Lower leg skin (tissue), 4 donors: ENCODE measurements around the gene BRD4. TPM values are rescaled to one million over a fixed set of nuclear protein-coding genes. Genes with fewer than 3 reads are reported as not detected.
A peak's percentile ranks its signal among the peaks of the same experiment; 100 is the strongest.

Experiments used
- DNase-seq, 2 donors: peaks; one replicate each; pipeline ENCODE4 v3.0.0-alpha.2; 2019; ENCODE audit warnings: low spot score in 2 of 2
- H3K4me3 ChIP-seq: fragments of 200-600 bp; sonication (generic); 2 replicates; pipeline ENCODE4 v1.5.1; 2017; ENCODE audit warnings: mild to moderate bottlenecking, low read depth; ENCODE audit not compliant: poor library complexity, severe bottlenecking
- POLR2A ChIP-seq, 2 donors: fragments of 450-650 bp; IDR thresholded peaks; one replicate each; pipeline ENCODE4 v1.6.1; 2016 to 2017; ENCODE audit warnings: antibody characterized with exemption in 2 of 2, mild to moderate bottlenecking in 1 of 2, moderate library complexity in 1 of 2
- WGBS, 2 donors: methylation state at CpG; one replicate each; pipeline ENCODE4 v1.1.5; 2018; 5-methylcytosine and 5-hydroxymethylcytosine counted together
- intact Hi-C: fragments of 100-400 bp; cut with DNase I; formaldehyde crosslinking; loops from one replicate; pipeline ENCODE4 v1.15.0; 2023; ENCODE audit warnings: low total_unique reads
- total RNA-seq, 4 donors: library from RNA; depleted of rRNA; stranded (reverse); fragments of >200 nt; gene quantifications; one replicate each; pipeline ENCODE4 v1.1.0, GENCODE V29; 2016
- TF ChIP-seq, protein P1 (sequence below), 3 donors: fragments of 450-650 bp; IDR thresholded peaks; one replicate each; pipeline ENCODE4 v1.5.1; 2016; ENCODE audit warnings: antibody characterized with exemption in 3 of 3, mild to moderate bottlenecking in 3 of 3, moderate library complexity in 2 of 3

BRD4 gene
- total RNA-seq, 4 donors from 2014 or later: 34.8 to 78.6 (median 49.2) TPM

DNA sequence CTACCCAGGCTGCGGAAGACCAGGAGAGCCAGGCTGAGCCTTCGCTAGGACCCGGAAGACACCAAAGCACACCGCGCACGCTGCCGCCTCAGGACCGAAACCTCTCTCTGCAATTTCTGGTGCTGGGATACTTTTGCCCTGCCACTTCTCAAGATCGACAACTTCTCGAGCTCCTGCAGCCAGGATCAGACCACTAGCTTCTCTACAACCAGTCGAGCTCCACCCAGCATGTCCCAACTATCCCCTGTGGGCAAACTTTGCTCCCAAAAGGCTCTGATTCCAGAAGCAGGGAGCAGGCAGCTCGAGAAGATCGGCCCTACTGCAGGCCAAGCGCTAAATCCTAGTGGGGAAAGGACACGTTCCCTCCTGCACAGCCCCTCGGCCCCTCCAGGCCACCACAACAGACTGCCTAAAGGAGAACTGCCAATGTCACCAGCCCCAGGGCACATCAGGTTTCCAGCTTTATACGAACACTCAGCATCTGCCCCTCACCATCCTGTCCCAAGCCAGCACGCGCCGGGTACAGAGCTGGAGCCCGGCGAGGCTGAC lies 46.3 kb upstream of the BRD4 start:
- peak overlapping the region; percentile 87 for H3K4me3 ChIP-seq
- intact Hi-C loops: no loop called here
- WGBS, 2 donors: 0% methylated on average over 16 to 19 of the region's 22 CpGs
- TF ChIP-seq, protein P1, sequence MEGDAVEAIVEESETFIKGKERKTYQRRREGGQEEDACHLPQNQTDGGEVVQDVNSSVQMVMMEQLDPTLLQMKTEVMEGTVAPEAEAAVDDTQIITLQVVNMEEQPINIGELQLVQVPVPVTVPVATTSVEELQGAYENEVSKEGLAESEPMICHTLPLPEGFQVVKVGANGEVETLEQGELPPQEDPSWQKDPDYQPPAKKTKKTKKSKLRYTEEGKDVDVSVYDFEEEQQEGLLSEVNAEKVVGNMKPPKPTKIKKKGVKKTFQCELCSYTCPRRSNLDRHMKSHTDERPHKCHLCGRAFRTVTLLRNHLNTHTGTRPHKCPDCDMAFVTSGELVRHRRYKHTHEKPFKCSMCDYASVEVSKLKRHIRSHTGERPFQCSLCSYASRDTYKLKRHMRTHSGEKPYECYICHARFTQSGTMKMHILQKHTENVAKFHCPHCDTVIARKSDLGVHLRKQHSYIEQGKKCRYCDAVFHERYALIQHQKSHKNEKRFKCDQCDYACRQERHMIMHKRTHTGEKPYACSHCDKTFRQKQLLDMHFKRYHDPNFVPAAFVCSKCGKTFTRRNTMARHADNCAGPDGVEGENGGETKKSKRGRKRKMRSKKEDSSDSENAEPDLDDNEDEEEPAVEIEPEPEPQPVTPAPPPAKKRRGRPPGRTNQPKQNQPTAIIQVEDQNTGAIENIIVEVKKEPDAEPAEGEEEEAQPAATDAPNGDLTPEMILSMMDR (IDR thresholded peaks at IDR 0.05): no peak
- TF ChIP-seq POLR2A (IDR thresholded peaks at IDR 0.05): no peak
- DNase-seq: peak; percentile 50 to 90

DNA sequence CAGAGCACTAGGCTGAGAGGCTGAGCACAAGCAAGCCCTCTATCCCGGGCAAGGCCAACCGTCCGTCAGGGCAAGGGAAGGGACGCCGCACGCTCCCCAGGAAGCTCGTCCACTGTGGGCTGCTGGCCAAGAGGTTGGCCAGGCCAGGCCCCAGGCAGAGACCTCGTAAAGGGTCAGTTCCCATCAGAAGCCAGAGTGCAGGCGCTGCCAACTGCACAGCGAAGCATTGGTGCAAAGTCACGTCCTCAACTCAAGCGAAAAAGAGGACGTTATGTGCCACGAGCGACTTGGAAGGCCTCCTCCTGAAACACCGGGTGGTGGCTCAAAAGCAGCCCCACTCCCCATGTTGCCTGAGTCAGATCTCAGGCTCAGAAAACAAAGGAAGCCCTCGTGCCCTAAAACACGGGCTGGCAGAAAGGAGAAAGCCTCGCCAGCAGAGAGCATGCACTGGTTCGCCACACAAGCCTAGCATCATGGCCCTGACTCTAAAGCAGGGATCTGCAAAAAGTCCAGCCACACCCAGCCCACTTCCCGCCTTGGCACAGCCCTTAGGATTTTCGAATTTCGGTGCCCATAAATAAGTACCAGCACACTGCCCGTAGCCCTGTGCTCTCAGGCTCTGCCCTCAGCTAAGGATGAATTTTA lies 42.6 kb upstream of the BRD4 start:
- H3K4me3 ChIP-seq: no peak overlapping the region
- intact Hi-C loops: no loop called here

DNA sequence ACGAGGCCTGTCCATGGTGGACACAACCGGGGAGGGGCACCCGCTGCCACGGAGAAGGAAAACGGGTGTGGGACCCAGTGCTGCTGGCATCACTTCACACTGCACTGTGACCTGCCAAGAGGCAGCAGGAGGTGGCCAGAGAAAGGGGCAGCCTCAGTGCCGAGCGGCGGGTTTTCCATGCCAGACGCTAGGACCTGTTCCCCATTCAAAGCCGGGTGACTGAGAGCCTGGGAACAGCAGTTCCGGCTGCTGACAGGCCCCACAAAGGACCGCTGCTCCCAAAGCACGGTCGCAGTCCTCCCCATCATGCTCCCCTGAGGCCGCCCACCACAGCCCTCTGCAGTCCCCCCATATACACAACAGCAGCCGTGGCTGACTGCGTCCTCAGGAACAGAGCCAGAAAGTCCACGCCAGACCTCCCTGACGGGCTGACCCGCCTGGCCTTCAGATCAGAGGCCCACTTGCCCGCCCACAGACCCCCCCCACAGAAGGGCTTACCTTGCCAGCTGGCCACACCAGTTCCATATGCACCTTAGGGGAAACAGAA lies 41.8 kb upstream of the BRD4 start:
- intact Hi-C loops: no loop called here
- 73 to 79% methylated on average over 20 to 21 of the region's 21 CpGs for WGBS, 2 donors
- H3K4me3 ChIP-seq: no peak overlapping the region
- no peak for DNase-seq
- TF ChIP-seq, protein P1 (IDR thresholded peaks at IDR 0.05): no peak
- TF ChIP-seq POLR2A (IDR thresholded peaks at IDR 0.05): no peak

More for the DNA sequence above, 42.6 kb upstream of the BRD4 start:
- 47 to 56% methylated on average over 16 to 24 of the region's 24 CpGs for WGBS, 2 donors
- TF ChIP-seq, protein P1 (IDR thresholded peaks at IDR 0.05): no peak
- TF ChIP-seq POLR2A (IDR thresholded peaks at IDR 0.05): no peak
- no peak for DNase-seq

DNA sequence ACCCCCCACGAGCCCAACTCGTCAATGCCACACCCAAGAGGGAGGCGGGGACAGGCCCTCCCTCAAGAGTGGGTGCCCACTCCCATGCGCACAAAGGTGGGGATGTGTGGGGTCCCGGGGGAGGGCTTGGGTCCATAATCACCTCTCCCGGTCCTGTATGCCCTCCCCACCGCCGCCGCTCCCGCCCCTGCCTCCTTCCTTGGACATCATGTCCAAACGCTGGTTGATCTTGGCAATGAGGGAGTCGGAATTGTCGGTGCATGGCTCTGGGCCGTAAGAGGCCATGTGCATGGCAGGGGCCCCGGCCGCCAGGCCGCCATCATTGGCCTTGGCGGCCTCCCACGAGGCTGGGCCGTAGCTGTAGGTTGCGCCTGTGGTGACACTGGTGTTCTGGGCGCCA lies 41.3 kb upstream of the BRD4 start:
- no peak overlapping the region for H3K4me3 ChIP-seq
- intact Hi-C loops: no loop called here
- WGBS, 2 donors: 83 to 88% methylated on average over 22 of the region's 22 CpGs
- no peak for DNase-seq
- no peak for TF ChIP-seq POLR2A (IDR thresholded peaks at IDR 0.05)
- TF ChIP-seq, protein P1 (IDR thresholded peaks at IDR 0.05): no peak

DNA sequence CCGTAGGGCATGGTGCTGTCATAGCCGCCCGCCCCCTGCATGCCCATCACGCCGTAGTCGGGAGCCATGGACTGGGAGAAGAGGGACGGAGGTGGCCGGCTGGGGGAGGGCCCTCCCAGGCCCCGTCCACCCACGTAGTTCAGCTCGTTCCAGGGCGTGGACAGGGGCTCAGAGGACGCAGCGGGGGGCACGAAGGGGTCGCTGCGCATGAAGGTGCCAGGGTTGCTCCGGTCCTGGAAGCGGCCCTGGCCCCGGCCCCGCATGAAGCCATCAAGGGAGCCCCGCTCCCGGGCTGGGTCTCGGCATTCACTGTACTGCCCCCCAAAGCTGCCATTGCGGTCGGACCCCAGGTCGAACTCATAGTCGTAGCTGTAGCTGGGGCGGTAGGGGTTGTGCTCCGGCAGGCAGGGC lies 40.6 kb upstream of the BRD4 start:
- 95 to 96% methylated on average over 30 of the region's 30 CpGs for WGBS, 2 donors
- DNase-seq: no peak
- TF ChIP-seq POLR2A (IDR thresholded peaks at IDR 0.05): no peak
- TF ChIP-seq, protein P1 (IDR thresholded peaks at IDR 0.05): no peak
- intact Hi-C loops: no loop called here
- H3K4me3 ChIP-seq: no peak overlapping the region
